Subcutaneous abdominal adipose tissue (tissue), 5 donors: ENCODE data around the gene BCAS3.

ENCODE experiments used
- H3K27ac ChIP-seq: one replicate; pipeline ENCODE4 v1.7.0; 2013; ENCODE audit warnings: low read depth, mild to moderate bottlenecking, inconsistent platforms, low read length, moderate library complexity
- H3K27me3 ChIP-seq, 5 donors: one replicate each; pipeline ENCODE4 v1.7.0; 2013; ENCODE audit warnings: low read length in 5 of 5, inconsistent platforms in 1 of 5; ENCODE audit not compliant: control insufficient read depth in 5 of 5, insufficient read depth in 4 of 5
- H3K36me3 ChIP-seq, 5 donors: one replicate each; pipeline ENCODE4 v1.7.0; 2013; ENCODE audit warnings: low read length in 5 of 5; ENCODE audit not compliant: control insufficient read depth in 5 of 5, insufficient read depth in 5 of 5
- H3K4me1 ChIP-seq, 5 donors: one replicate each; pipeline ENCODE4 v1.7.0; 2013; ENCODE audit warnings: low read length in 5 of 5, mild to moderate bottlenecking in 3 of 5, moderate library complexity in 1 of 5; ENCODE audit not compliant: control insufficient read depth in 5 of 5, insufficient read depth in 5 of 5
- H3K4me3 ChIP-seq, 5 donors: one replicate each; pipeline ENCODE4 v1.7.0; 2013; ENCODE audit warnings: low read length in 5 of 5, low read depth in 1 of 5
- H3K9ac ChIP-seq, 5 donors: one replicate each; pipeline ENCODE4 v1.7.0; 2013; ENCODE audit warnings: low read length in 5 of 5, mild to moderate bottlenecking in 4 of 5, moderate library complexity in 3 of 5
- H3K9me3 ChIP-seq, 5 donors: one replicate each; pipeline ENCODE4 v1.7.0; 2013; ENCODE audit warnings: low read length in 5 of 5; ENCODE audit not compliant: control insufficient read depth in 5 of 5
- donor health status: healthy.
- donor health status: healthy.
- donor health status: healthy.
- donor health status: healthy.
- donor health status: healthy.

Gene BCAS3

DNA sequence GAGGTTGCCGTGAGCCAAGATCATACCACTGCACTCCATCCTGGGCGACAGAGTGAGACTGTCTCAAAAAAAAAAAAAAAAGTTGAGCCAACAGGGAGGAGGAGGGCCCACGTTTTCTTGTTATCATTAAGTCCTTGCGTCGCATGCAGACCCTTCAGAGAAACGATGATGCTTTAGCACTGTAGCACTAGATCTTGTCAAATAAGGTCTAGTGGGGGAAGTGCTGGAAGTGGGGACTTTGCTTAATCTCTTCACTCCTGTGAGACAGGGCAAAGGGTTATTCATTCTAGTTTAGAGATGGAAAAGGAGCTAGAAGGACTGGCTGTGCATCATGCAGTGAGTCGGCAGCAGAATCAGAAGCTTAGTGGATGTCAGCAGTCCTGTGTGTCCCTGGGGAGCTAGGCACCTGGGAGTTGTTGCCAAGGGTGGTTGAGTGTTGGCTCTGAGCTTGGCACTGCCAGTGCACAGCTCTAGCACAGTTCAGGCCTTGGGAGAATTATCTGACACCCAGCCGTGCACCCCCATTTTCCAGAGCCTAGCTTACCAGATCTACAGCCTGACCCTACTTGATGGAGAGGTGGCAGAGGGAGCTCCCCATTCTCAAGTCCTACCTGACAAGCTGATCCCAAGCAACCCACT, 688.5 kb downstream of the BCAS3 start:
- H3K9ac ChIP-seq = no peak overlapping the region
- H3K4me1 ChIP-seq = peaks cover 5 to 60% (median 45%) of the 10 kb centered on the region in 5 donors
- no peaks in the 10 kb centered on the region for H3K27me3 ChIP-seq
- peaks cover 0 to 4% (median 0%) of the 10 kb centered on the region in 5 donors for H3K36me3 ChIP-seq
- H3K9me3 ChIP-seq = no peaks in the 10 kb centered on the region
- no peak overlapping the region for H3K4me3 ChIP-seq
- peak overlapping the region; percentile 42 for H3K27ac ChIP-seq

DNA sequence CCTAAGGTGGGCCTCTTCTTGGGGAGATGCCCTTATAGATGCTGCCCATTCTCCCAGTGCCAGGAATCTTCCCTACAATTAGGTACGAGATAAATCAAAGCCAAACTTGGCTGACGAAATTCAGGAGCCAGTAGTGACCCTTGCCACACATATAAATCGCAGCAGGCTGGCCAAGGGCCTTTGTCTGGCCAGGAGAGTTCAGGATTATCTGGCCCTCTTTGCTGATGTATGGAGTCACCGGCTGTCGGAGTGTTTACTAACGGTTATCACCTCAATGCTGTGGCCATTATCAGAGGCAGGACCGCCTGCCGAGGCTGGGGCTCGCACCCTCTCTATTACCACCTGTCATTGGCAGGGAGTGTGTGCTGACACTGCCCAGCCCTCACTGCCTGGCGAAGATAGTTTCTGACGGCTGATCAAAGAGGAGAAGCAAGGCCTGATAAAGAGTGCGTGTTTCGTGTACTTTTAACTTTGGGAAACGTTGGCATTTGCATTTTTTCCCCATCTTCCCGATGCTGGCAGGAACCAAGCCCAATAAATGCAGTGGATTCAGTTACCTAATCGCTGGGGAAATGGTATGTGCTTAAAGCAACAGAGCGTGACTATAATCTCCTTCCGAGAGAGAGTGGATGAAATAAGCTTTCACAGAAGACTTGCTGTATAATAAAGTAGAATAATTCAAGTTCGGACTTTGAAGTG, 689.2 kb downstream of the BCAS3 start:
- H3K4me1 ChIP-seq = peaks cover 5 to 59% (median 44%) of the 10 kb centered on the region in 5 donors
- H3K36me3 ChIP-seq = peaks cover 0 to 4% (median 0%) of the 10 kb centered on the region in 5 donors
- H3K27me3 ChIP-seq = no peaks in the 10 kb centered on the region
- no peak overlapping the region for H3K9ac ChIP-seq
- H3K9me3 ChIP-seq = no peaks in the 10 kb centered on the region
- H3K4me3 ChIP-seq = no peak overlapping the region
- H3K27ac ChIP-seq = peak overlapping the region; percentile 42

- no peaks in the 10 kb centered on the region for H3K9me3 ChIP-seq
- H3K27me3 ChIP-seq = no peaks in the 10 kb centered on the region
- peak overlapping the region in 2 of 5 donors; percentile 26 to 44 for H3K9ac ChIP-seq
- H3K4me1 ChIP-seq = peaks cover 5 to 59% (median 45%) of the 10 kb centered on the region in 5 donors
- peaks cover 0 to 4% (median 0%) of the 10 kb centered on the region in 5 donors for H3K36me3 ChIP-seq
- no peak overlapping the region for H3K4me3 ChIP-seq
- peak overlapping the region; percentile 90 for H3K27ac ChIP-seq
Observed at GRCh38 chr17:61368049-61368831, 690.6 kb downstream of the BCAS3 start.

GRCh38 chr17:61368832-61369450, 691.3 kb downstream of the BCAS3 start:
- Histone ChIP-seq H3K27me3 (no peaks in the 10 kb centered on the region), H3K9me3 (no peaks in the 10 kb centered on the region), H3K4me1 (peaks cover 5 to 52% (median 44%) of the 10 kb centered on the region in 5 donors), H3K4me3 (no peak overlapping the region), H3K36me3 (peaks cover 0 to 4% (median 0%) of the 10 kb centered on the region in 5 donors), H3K27ac (peak overlapping the region; percentile 90), H3K9ac (no peak overlapping the region)

DNA sequence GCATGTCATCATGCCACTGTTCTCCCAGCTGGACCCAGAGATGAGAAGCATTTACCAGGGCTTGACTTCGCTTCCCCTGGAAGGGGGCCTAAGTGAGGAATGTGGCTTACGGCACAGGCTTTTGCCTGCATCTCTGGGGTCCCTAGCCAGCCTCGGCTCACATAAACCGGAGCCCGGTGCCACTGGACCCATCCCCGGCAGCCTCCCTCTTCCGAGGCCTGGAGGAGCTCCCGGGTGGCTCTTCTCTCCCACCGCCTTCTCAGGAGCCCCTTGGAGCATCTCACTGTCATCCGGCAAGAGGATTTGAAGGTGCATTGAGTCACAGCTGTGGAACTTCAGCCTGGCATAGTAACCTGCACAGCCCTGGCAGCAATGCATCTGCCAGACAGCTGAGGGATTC, 692.1 kb downstream of the BCAS3 start:
- H3K27ac ChIP-seq = no peak overlapping the region
- no peak overlapping the region for H3K9ac ChIP-seq
- no peaks in the 10 kb centered on the region for H3K27me3 ChIP-seq

DNA sequence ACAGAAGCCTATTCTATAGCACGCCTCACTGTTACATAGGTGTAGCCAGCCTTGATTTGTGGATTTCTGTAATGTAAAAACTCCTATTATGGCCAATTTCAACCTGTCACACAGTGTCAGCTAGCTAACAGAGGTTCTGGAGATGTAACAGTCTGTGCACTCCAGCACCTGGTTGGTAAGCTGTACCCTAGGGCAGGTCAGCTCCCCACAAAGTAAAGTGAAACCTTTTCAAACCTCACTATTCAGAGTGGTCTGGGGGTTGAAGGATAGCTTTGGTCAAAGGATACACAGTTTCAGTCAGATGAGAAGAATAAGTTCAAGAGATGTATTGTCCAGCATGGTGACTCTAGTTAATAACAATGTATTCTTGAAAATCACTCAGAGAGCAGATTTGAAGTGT, 693.5 kb downstream of the BCAS3 start:
- Histone ChIP-seq H3K27ac (no peak overlapping the region), H3K9me3 (no peaks in the 10 kb centered on the region), H3K27me3 (no peaks in the 10 kb centered on the region), H3K36me3 (peaks cover 0 to 4% (median 0%) of the 10 kb centered on the region in 5 donors), H3K4me3 (no peak overlapping the region), H3K9ac (no peak overlapping the region), H3K4me1 (peaks cover 5 to 64% (median 51%) of the 10 kb centered on the region in 5 donors)

More for the DNA sequence above, 692.1 kb downstream of the BCAS3 start:
- H3K4me1 ChIP-seq = peaks cover 5 to 59% (median 48%) of the 10 kb centered on the region in 5 donors
- no peak overlapping the region for H3K4me3 ChIP-seq
- no peaks in the 10 kb centered on the region for H3K9me3 ChIP-seq
- peaks cover 0 to 4% (median 0%) of the 10 kb centered on the region in 5 donors for H3K36me3 ChIP-seq

- H3K4me3 ChIP-seq = no peak overlapping the region
- peaks cover 0 to 4% (median 0%) of the 10 kb centered on the region in 5 donors for H3K36me3 ChIP-seq
- H3K4me1 ChIP-seq = peaks cover 5 to 59% (median 46%) of the 10 kb centered on the region in 5 donors
- H3K9me3 ChIP-seq = no peaks in the 10 kb centered on the region
- peak overlapping the region; percentile 32 for H3K27ac ChIP-seq
- no peaks in the 10 kb centered on the region for H3K27me3 ChIP-seq
- no peak overlapping the region for H3K9ac ChIP-seq
Observed at GRCh38 chr17:61371606-61372005, 694.0 kb downstream of the BCAS3 start.

DNA sequence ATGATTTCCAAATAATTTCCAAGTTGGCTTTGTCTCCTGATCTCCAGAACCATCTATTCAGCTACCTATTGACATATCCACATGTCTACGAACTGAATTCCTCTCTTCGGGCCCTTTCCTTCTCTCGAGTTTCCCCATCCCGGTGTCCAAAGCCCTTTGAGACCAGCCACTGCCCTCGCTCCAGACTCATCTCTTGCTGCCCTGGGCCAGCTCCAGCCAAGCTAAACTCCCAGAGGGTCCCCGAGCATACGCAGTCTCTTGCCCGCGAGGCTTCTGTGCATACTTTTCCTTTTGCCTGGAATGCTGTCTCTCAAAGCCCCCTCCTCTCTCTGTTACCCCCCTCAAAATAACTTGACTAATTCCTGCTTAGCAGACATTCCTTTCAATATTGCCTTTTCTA, 694.8 kb downstream of the BCAS3 start:
- Histone ChIP-seq H3K4me3 (no peak overlapping the region), H3K27me3 (no peaks in the 10 kb centered on the region), H3K4me1 (peaks cover 6 to 55% (median 40%) of the 10 kb centered on the region in 5 donors), H3K9ac (no peak overlapping the region), H3K36me3 (peaks cover 0 to 4% (median 0%) of the 10 kb centered on the region in 5 donors), H3K9me3 (no peaks in the 10 kb centered on the region), H3K27ac (peak overlapping the region; percentile 32)

DNA sequence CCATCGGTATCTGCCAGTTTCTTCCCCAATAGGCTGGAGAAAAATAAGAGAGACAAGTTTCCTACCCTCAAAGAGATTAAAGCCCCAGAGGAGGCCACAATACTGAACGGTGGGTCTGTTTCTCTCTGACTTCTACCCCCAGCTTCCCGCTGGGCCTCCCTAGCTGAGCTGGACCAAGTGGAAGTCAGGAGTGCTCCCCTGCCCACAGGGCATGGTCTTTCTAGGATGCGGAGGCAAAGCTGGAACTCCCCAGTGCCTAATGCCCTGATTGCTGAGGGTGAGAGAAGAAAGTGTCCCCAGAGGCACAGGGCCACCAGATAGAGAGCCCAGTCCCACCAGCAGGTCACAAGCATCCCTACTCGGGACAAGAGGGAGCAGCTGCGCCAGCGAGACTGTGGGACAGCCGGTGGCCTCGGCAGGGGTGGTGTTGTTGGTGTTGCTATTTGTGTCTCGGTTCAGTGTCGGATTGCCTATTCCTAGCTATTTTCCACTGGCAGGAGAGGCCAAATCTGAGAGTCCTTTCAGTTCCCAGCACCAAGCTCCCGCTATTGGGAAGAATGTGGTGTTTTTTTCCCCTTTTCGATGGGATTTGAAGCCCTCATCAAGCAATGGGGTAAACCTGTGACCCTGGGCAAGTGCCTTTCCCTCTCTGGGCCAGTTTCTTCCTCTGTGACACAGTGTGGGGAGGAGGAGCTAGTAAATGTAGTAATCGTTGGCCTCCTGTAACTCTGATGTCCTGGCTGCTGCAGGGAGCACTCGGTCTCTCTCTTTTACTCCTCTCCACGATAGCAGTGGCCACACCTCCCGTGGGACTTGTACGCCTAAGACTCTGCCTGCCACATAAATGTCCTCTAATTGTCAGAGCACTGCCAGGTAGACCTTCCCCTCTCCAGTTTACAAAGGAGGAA, 699.5 kb downstream of the BCAS3 start:
- H3K27ac ChIP-seq = peak overlapping the region; percentile 50
- H3K27me3 ChIP-seq = no peaks in the 10 kb centered on the region
- no peak overlapping the region for H3K9ac ChIP-seq
- H3K4me3 ChIP-seq = no peak overlapping the region
- H3K9me3 ChIP-seq = no peaks in the 10 kb centered on the region
- no peaks in the 10 kb centered on the region for H3K36me3 ChIP-seq
- H3K4me1 ChIP-seq = peaks cover 5 to 68% (median 33%) of the 10 kb centered on the region in 5 donors
